SK-N-SH treated with all-trans-retinoic acid at 6 μM for 48 hours (cell line): Measurements from ENCODE around the gene UBE2M.
"Not testable (repeated sequence)": the region's sequence is repeated elsewhere in the genome, so short reads cannot be mapped to it uniquely, and the experiment has no call there.

Experiments
- ATAC-seq: fragments of 200-7000 bp; cut with Tn5 transposase; 3 replicates; pipeline ENCODE4 v1.9.1; 2020; ENCODE audit warnings: mild to moderate bottlenecking, moderate library complexity
- BACH2 ChIP-seq: fragments of 250-450 bp; sonication (Bioruptor Pico); IDR thresholded peaks from 2 replicates; pipeline ENCODE4 v1.9.0; 2021; ENCODE audit warnings: mild to moderate bottlenecking, borderline replicate concordance
- CSRNP3 ChIP-seq: fragments of 250-450 bp; sonication (Bioruptor Pico); IDR thresholded peaks from 2 replicates; pipeline ENCODE4 v1.5.1; 2021; ENCODE audit warnings: mild to moderate bottlenecking, moderate library complexity
- ESRRG ChIP-seq: fragments of 250-450 bp; sonication (Bioruptor Pico); IDR thresholded peaks from 2 replicates; pipeline ENCODE4 v1.6.1; 2021; ENCODE audit warnings: mild to moderate bottlenecking
- GLIS3 ChIP-seq: fragments of 250-450 bp; sonication (Bioruptor Pico); IDR thresholded peaks from 2 replicates; pipeline ENCODE4 v1.5.0; 2020; ENCODE audit warnings: mild to moderate bottlenecking, moderate library complexity
- ISL1 ChIP-seq: fragments of 250-450 bp; sonication (Bioruptor Pico); IDR thresholded peaks from 2 replicates; pipeline ENCODE4 v2.1.2; 2022; ENCODE audit warnings: mild to moderate bottlenecking, moderate library complexity
- OSR1 ChIP-seq: fragments of 250-450 bp; sonication (Bioruptor Pico); IDR thresholded peaks from 2 replicates; pipeline ENCODE4 v1.8.0; 2022; ENCODE audit warnings: moderate library complexity, mild to moderate bottlenecking, inconsistent platforms
- PATZ1 ChIP-seq: fragments of 250-450 bp; sonication (Bioruptor Pico); IDR thresholded peaks from 2 replicates; pipeline ENCODE4 v1.8.0; 2020; ENCODE audit warnings: mild to moderate bottlenecking, moderate library complexity, borderline replicate concordance
- PPARA ChIP-seq: fragments of 250-450 bp; sonication (Bioruptor Pico); IDR thresholded peaks from 2 replicates; pipeline ENCODE4 v1.5.0; 2020; ENCODE audit warnings: mild to moderate bottlenecking, borderline replicate concordance
- RARB ChIP-seq: fragments of 250-450 bp; sonication (Bioruptor Pico); IDR thresholded peaks from 2 replicates; pipeline ENCODE4 v1.8.0; 2021; ENCODE audit warnings: mild to moderate bottlenecking, moderate library complexity
- SNAI2 ChIP-seq: fragments of 250-450 bp; sonication (Bioruptor Pico); IDR thresholded peaks from 2 replicates; pipeline ENCODE4 v1.5.0; 2020; ENCODE audit warnings: mild to moderate bottlenecking, moderate library complexity
- TOX ChIP-seq: fragments of 250-450 bp; sonication (Bioruptor Pico); IDR thresholded peaks from 2 replicates; pipeline ENCODE4 v1.8.0; 2021; ENCODE audit warnings: mild to moderate bottlenecking, moderate library complexity, borderline replicate concordance
- ZC3H10 ChIP-seq: fragments of 250-450 bp; sonication (Bioruptor Pico); IDR thresholded peaks from 2 replicates; pipeline ENCODE4 v1.5.1; 2021; ENCODE audit warnings: mild to moderate bottlenecking, moderate library complexity
- ZFP3 ChIP-seq: fragments of 250-450 bp; sonication (Bioruptor Pico); IDR thresholded peaks from 2 replicates; pipeline ENCODE4 v1.5.0; 2020; ENCODE audit warnings: mild to moderate bottlenecking, moderate library complexity
- ZFP30 ChIP-seq: fragments of 450-650 bp; formaldehyde crosslinking; IDR thresholded peaks from 2 replicates; pipeline ENCODE4 v1.5.0; 2022; ENCODE audit warnings: mild to moderate bottlenecking, moderate library complexity
- ZNF565 ChIP-seq: fragments of 450-650 bp; formaldehyde crosslinking; conservative IDR thresholded peaks from 2 replicates; pipeline ENCODE4 v1.5.0; 2020; ENCODE audit warnings: low read depth, mild to moderate bottlenecking, moderate library complexity
- ZNF70 ChIP-seq: fragments of 450-650 bp; formaldehyde crosslinking; IDR thresholded peaks from 2 replicates; pipeline ENCODE4 v1.5.0; 2020; ENCODE audit warnings: mild to moderate bottlenecking, moderate library complexity
- ZNF8 ChIP-seq: fragments of 450-650 bp; formaldehyde crosslinking; IDR thresholded peaks from 2 replicates; pipeline ENCODE4 v1.5.0; 2020; ENCODE audit warnings: mild to moderate bottlenecking, moderate library complexity
- TF ChIP-seq, protein P1 (sequence below): fragments of 250-450 bp; sonication (Bioruptor Pico); IDR thresholded peaks from 2 replicates; pipeline ENCODE4 v1.8.0; 2021; ENCODE audit warnings: low read depth, mild to moderate bottlenecking, moderate library complexity, borderline replicate concordance
- TF ChIP-seq, protein P2 (sequence below): fragments of 250-450 bp; sonication (Bioruptor Pico); IDR thresholded peaks from 2 replicates; pipeline ENCODE4 v1.5.1; 2020; ENCODE audit warnings: low read depth, mild to moderate bottlenecking, moderate library complexity
- TF ChIP-seq, protein P3 (sequence below): fragments of 250-450 bp; sonication (Bioruptor Pico); IDR thresholded peaks from 2 replicates; pipeline ENCODE4 v1.5.0; 2020; ENCODE audit warnings: mild to moderate bottlenecking, moderate library complexity

Gene UBE2M

DNA sequence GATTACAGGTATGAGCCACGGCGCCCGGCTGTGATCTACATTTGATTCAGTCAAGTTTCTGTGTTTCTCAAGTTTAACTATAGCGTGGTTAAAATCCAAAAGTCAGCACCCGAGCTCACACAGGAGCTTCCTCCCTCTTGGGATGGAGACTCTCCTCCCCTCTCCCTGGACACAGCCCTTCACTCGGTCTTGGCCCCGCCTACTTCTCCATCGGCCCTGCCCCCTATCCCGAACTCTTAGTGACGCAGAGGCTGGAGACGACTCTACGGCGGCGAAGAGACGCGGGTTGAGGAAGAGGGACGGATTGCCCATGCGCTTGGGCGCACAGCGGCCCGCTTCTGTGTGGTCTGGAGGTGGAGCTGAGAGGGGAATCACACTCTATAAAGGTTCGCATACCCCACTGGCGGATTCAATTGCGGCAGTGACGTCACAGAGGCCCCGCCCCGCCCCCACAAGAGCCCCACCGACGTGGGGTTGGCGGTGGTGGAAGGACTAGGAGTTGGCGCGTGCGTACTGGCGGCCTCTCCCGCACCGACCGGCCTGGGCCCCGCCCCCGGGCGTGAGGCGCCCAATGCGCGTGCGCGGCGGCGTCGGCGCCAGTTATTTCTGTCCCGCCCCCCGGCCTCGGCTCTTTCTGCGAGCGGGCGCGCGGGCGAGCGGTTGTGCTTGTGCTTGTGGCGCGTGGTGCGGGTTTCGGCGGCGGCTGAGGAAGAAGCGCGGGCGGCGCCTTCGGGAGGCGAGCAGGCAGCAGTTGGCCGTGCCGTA lies 14.4 kb downstream of the UBE2M start, which contains the start of gene TRIM28:
TSS of gene TRIM28 (plus strand) at position 239 of the 765 bp plus-strand sequence. CDS start 694 bp downstream, outside the sequence.
- TF ChIP-seq ZFP3 (CRISPR knock-in tag) = no peak
- peak; percentile 74; the same call in 1 of the 2 replicates for TF ChIP-seq ZC3H10 (CRISPR knock-in tag)
- TF ChIP-seq, all 23 proteins: peak for 1
- ATAC-seq = peak; percentile 96

DNA sequence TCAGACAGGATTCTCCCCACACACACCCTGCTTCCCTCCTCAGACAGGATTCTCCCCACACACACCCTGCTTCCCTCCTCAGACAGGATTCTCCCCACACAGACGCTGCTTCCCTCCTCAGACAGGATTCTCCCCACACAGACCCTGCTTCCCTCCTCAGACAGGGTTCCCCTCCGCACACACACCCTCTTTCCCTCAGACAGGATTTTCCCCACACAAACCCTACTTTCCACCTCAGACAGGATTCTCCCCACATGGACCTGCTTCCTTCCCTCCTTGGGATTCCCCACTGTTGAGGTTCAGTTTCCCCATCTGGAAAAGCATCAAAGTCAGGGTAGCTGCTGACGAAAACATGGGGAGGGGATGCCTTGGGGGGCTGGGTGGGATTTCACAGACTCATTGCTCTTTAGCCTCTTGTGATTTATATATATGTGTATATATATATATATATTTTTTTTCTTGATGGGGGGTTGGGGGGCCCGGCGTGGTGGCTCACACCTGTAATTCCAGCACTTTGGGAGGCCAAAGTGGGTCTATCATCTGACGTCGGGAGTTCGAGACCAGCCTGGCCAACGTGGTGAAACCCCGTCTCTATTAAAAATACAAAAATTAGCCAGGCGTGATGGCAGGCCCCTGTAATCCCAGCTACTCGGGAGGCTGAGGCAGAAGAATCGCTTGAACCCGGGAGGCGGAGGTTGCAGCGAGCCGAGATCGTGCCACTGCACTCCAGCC lies 15.6 kb downstream of the UBE2M start:
- not testable (repeated sequence) for ATAC-seq

DNA sequence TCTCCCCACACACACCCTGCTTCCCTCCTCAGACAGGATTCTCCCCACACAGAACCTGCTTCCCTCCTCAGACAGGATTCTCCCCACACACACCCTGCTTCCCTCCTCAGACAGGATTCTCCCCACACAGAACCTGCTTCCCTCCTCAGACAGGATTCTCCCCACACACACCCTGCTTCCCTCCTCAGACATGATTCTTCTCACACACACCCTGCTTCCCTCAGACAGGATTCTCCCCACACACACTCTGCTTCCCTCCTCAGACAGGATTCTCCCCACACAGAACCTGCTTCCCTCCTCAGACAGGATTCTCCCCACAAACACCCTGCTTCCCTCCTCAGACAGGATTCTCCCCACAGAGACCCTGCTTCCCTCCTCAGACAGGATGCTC lies 19.2 kb downstream of the UBE2M start:
- not testable (repeated sequence) for ATAC-seq

DNA sequence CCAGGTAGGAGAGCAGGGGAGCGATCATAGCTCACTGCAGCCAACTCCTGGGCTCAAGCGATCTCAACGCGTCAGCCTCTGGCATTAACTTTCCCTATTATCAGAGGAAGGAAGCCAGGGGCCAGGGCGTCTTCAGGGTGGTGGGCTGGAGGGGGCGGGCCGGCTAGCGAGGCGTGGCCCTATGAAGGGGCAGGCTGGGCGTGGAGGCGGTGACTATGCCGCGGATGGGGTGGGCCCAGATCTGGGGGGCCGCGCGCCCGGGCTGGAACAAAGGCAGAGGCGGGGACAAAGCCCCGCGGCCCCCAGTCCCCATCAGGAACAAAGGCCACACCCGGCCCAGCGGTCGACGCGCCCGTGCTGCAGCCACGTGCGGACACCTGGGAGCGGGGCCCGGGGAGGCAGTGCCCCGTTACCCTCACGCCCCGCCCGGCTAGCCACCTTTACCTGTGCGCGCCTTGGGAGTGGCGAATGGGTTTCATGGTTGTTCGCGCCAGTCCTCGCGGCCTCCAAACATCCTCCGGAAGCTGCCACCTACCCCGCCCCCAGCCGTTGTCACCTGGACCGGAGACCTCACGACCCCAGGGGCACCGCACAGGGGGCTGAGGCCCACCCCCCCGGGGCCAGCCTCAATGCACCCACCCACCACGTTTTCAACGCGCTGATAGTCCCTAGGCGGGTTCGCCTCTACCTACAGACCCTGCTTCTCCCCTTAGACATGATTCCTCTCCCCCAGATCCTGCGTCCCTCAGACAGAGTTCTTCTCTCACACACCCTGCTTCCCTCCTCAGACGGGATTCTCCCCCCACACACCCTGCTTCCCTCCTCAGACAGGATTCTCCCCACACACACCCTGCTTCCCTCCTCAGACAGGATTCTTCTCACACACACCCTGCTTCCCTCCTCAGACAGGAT lies 19.9 kb downstream of the UBE2M start:
- ATAC-seq = no peak

More for the DNA sequence above, 19.9 kb downstream of the UBE2M start:
- TF ChIP-seq, protein P1, sequence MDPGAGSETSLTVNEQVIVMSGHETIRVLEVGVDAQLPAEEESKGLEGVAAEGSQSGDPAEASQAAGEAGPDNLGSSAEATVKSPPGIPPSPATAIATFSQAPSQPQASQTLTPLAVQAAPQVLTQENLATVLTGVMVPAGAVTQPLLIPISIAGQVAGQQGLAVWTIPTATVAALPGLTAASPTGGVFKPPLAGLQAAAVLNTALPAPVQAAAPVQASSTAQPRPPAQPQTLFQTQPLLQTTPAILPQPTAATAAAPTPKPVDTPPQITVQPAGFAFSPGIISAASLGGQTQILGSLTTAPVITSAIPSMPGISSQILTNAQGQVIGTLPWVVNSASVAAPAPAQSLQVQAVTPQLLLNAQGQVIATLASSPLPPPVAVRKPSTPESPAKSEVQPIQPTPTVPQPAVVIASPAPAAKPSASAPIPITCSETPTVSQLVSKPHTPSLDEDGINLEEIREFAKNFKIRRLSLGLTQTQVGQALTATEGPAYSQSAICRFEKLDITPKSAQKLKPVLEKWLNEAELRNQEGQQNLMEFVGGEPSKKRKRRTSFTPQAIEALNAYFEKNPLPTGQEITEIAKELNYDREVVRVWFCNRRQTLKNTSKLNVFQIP (CRISPR knock-in tag) = no peak
- no peak for TF ChIP-seq PPARA (CRISPR knock-in tag)
- TF ChIP-seq ZNF8 (CRISPR knock-in tag) = no peak
- TF ChIP-seq, protein P2, sequence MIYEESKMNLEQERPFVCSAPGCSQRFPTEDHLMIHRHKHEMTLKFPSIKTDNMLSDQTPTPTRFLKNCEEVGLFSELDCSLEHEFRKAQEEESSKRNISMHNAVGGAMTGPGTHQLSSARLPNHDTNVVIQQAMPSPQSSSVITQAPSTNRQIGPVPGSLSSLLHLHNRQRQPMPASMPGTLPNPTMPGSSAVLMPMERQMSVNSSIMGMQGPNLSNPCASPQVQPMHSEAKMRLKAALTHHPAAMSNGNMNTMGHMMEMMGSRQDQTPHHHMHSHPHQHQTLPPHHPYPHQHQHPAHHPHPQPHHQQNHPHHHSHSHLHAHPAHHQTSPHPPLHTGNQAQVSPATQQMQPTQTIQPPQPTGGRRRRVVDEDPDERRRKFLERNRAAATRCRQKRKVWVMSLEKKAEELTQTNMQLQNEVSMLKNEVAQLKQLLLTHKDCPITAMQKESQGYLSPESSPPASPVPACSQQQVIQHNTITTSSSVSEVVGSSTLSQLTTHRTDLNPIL (CRISPR knock-in tag) = no peak
- TF ChIP-seq ZNF565 (CRISPR knock-in tag) = no peak
- TF ChIP-seq TOX (CRISPR knock-in tag) = no peak
- TF ChIP-seq PATZ1 (CRISPR knock-in tag) = no peak
- TF ChIP-seq ESRRG (CRISPR knock-in tag) = no peak
- TF ChIP-seq GLIS3 = no peak
- no peak for TF ChIP-seq OSR1
- no peak for TF ChIP-seq RARB
- no peak for TF ChIP-seq SNAI2 (CRISPR knock-in tag)
- TF ChIP-seq, protein P3, sequence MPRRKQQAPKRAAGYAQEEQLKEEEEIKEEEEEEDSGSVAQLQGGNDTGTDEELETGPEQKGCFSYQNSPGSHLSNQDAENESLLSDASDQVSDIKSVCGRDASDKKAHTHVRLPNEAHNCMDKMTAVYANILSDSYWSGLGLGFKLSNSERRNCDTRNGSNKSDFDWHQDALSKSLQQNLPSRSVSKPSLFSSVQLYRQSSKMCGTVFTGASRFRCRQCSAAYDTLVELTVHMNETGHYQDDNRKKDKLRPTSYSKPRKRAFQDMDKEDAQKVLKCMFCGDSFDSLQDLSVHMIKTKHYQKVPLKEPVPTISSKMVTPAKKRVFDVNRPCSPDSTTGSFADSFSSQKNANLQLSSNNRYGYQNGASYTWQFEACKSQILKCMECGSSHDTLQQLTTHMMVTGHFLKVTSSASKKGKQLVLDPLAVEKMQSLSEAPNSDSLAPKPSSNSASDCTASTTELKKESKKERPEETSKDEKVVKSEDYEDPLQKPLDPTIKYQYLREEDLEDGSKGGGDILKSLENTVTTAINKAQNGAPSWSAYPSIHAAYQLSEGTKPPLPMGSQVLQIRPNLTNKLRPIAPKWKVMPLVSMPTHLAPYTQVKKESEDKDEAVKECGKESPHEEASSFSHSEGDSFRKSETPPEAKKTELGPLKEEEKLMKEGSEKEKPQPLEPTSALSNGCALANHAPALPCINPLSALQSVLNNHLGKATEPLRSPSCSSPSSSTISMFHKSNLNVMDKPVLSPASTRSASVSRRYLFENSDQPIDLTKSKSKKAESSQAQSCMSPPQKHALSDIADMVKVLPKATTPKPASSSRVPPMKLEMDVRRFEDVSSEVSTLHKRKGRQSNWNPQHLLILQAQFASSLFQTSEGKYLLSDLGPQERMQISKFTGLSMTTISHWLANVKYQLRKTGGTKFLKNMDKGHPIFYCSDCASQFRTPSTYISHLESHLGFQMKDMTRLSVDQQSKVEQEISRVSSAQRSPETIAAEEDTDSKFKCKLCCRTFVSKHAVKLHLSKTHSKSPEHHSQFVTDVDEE = no peak
- no peak for TF ChIP-seq ZC3H10 (CRISPR knock-in tag)
- no peak for TF ChIP-seq ZNF70 (CRISPR knock-in tag)
- TF ChIP-seq ZFP30 (CRISPR knock-in tag) = no peak
- no peak for TF ChIP-seq ZFP3 (CRISPR knock-in tag)
- TF ChIP-seq BACH2 (CRISPR knock-in tag) = no peak
- no peak for TF ChIP-seq ISL1 (CRISPR knock-in tag)
- TF ChIP-seq CSRNP3 = no peak
